Ovary (tissue), 9 donors: ENCODE results near the gene PTGFR. TPM values are rescaled to one million over a fixed set of nuclear protein-coding genes. Genes with fewer than 3 reads are reported as not detected.

ENCODE experiments used
- DNase-seq, 5 donors: peaks; one replicate each; pipeline ENCODE4 v3.0.0-alpha.2; 2019 to 2020
- H3K27ac ChIP-seq, 2 donors: fragments of 200-600 bp; one replicate each; pipeline versions ENCODE4 v1.5.1 to v1.8.0; 2019 to 2022
- H3K27me3 ChIP-seq: fragments of 200-600 bp; one replicate; pipeline ENCODE4 v1.8.0; 2022
- H3K36me3 ChIP-seq: fragments of 200-600 bp; sonication (generic); one replicate; pipeline ENCODE4 v1.5.1; 2019
- H3K4me1 ChIP-seq: one replicate; pipeline ENCODE4 v1.8.1; 2013; ENCODE audit warnings: mild to moderate bottlenecking, moderate library complexity; ENCODE audit not compliant: insufficient read depth
- H3K4me3 ChIP-seq: fragments of 200-600 bp; sonication (generic); one replicate; pipeline ENCODE4 v1.5.1; 2017
- H3K9me3 ChIP-seq, 2 donors: fragments of 200-600 bp in 1 of 2; sonication (generic) in 1 of 2; one replicate each; pipeline versions ENCODE4 v1.5.1 to v1.8.1; 2013 to 2019; ENCODE audit warnings: mild to moderate bottlenecking in 1 of 2, moderate library complexity in 1 of 2
- EP300 ChIP-seq: sonication (generic); formaldehyde crosslinking; IDR thresholded peaks from one replicate; pipeline ENCODE4 v1.6.1; 2017; ENCODE audit warnings: antibody characterized with exemption
- POLR2A ChIP-seq: fragments of 450-650 bp; IDR thresholded peaks from one replicate; pipeline ENCODE4 v1.6.1; 2017; ENCODE audit warnings: antibody characterized with exemption, mild to moderate bottlenecking, moderate library complexity
- WGBS, 3 donors: extraction: QIAGEN DNeasy Blood & Tissue Kit in 1 of 3; methylation state at CpG; one replicate each; pipeline versions ENCODE4 v1.1.5 to v1.1.7; 2013 to 2017; 5-methylcytosine and 5-hydroxymethylcytosine counted together
- intact Hi-C, 4 donors: fragments of 100-400 bp; cut with DNase I; formaldehyde crosslinking; loops; one replicate each; pipeline versions ENCODE4 v1.11.0 to v1.15.1; 2022 to 2023
- polyA plus RNA-seq, 2 donors: library from polyadenylated mRNA; stranded (reverse); fragments of 200-250 nt in 1 of 2; fragments of 350-450 nt in 1 of 2; fragmentation: Illumina TruSeq in 1 of 2; extraction: RNeasy Lipid Tissue Mini Kit (QIAGEN cat#74804) in 1 of 2; gene quantifications; one replicate each; pipeline ENCODE4 v1.2.3, GENCODE V29; 2013 to 2014
- total RNA-seq, 7 donors: library from RNA; depleted of rRNA in 2 of 7; stranded (reverse); fragments of >200 nt in 2 of 7; fragmentation: NEBNext Ultra II Directional in 3 of 7; extraction: Animal tissue kit (Norgen Biotek cat#: 25700) in 3 of 7; gene quantifications; one replicate each; pipeline versions ENCODE4 v1.1.0 to v1.2.4, GENCODE V29; 2016 to 2023
- TF ChIP-seq, protein P1 (sequence below), 3 donors: fragments of 450-650 bp in 2 of 3; fragments of 200-600 bp in 1 of 3; IDR thresholded peaks; one replicate each; pipeline versions ENCODE4 v1.5.1 to v1.8.0; 2016 to 2022; ENCODE audit warnings: antibody characterized with exemption in 3 of 3, mild to moderate bottlenecking in 1 of 3
- donor health status: DM: no; HTN: no; CAD: no; lungs with moderate emphysema.
- donor health status: DM: no; HTN: no; CAD: no.
- donor health status: Bipolar disorder and iron deficiency.
- donor health status: DM: yes; HTN: yes; CAD: no.
- donor health status: DM: no; HTN: no; CAD: no.
- donor health status: DM: yes; HTN: yes; CAD: no.

Gene PTGFR
- total and polyA plus RNA-seq, 9 donors: 2.0 to 42.6 (median 3.8) TPM

DNA sequence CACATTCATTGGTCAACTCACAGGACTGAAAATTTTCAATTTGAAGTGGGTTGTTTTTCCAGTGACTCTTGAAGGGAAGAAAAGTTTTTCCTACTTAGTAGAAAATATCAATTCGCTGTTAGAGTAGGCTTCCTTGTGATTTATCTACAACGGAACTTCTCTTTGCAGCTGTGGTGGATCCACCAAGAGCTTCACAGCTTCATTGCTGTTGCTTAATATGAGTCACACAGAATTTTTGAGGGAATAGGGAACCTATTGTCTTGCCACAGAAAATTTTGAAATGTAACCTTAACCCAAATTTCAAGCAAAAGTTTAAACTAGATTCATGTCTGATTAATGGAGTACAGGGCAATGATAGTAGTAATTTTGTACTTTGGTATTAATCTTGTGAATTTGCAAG, 71.1 kb downstream of the PTGFR start:
- Histone ChIP-seq H3K9me3 (no peaks in the 10 kb centered on the region), H3K4me3 (no peak overlapping the region), H3K27me3 (no peaks in the 10 kb centered on the region), H3K27ac (no peak overlapping the region), H3K4me1 (no peaks in the 10 kb centered on the region), H3K36me3 (no peaks in the 10 kb centered on the region)
- intact Hi-C loops: no loop called here
- TF ChIP-seq, protein P1, sequence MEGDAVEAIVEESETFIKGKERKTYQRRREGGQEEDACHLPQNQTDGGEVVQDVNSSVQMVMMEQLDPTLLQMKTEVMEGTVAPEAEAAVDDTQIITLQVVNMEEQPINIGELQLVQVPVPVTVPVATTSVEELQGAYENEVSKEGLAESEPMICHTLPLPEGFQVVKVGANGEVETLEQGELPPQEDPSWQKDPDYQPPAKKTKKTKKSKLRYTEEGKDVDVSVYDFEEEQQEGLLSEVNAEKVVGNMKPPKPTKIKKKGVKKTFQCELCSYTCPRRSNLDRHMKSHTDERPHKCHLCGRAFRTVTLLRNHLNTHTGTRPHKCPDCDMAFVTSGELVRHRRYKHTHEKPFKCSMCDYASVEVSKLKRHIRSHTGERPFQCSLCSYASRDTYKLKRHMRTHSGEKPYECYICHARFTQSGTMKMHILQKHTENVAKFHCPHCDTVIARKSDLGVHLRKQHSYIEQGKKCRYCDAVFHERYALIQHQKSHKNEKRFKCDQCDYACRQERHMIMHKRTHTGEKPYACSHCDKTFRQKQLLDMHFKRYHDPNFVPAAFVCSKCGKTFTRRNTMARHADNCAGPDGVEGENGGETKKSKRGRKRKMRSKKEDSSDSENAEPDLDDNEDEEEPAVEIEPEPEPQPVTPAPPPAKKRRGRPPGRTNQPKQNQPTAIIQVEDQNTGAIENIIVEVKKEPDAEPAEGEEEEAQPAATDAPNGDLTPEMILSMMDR (IDR thresholded peaks at IDR 0.05): no peak
- no peak for TF ChIP-seq EP300
- no peak for TF ChIP-seq POLR2A
- no peak for DNase-seq
- WGBS, 3 donors: 89 to 93% (median 90%) methylated on average over 2 of the region's 2 CpGs

DNA sequence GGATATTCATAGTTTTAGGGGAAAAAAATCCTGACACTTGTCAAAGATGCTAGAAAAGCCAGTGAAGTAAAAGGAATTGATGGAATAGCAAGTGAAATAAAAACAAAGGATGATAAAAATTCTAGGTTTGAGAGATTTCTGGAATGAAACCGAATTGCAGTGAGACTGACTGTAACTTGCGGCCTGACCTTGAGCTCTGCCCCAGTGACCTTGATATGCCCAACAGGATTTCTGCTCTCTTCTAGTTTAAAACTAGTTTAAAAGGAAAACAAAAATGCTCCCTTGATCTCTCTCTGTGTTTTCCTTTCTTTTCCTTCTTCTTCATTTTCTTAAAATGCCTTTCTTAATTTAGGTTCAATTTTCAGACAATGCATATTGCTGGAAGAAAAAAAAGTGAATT, 74.6 kb downstream of the PTGFR start:
- Histone ChIP-seq H3K27me3 (no peaks in the 10 kb centered on the region), H3K27ac (no peak overlapping the region), H3K36me3 (no peaks in the 10 kb centered on the region), H3K9me3 (no peaks in the 10 kb centered on the region), H3K4me3 (no peak overlapping the region), H3K4me1 (no peaks in the 10 kb centered on the region)
- intact Hi-C loops: no loop called here
- 3 to 29% (median 4%) methylated on average over 2 of the region's 2 CpGs for WGBS, 3 donors
- peak; percentile 16 to 51 (median 28) for DNase-seq
- no peak for TF ChIP-seq EP300
- TF ChIP-seq, protein P1 (IDR thresholded peaks at IDR 0.05): no peak
- TF ChIP-seq POLR2A: no peak

- H3K36me3 ChIP-seq: no peaks in the 10 kb centered on the region
- H3K27me3 ChIP-seq: no peaks in the 10 kb centered on the region
- no peak for DNase-seq
- TF ChIP-seq, protein P1 (IDR thresholded peaks at IDR 0.05): no peak
- TF ChIP-seq POLR2A (no peak), EP300 (no peak)
- intact Hi-C loops: no loop called here
- 56 to 64% (median 60%) methylated on average over 2 of the region's 2 CpGs for WGBS, 3 donors
- no peaks in the 10 kb centered on the region for H3K4me1 ChIP-seq
- no peaks in the 10 kb centered on the region for H3K9me3 ChIP-seq
- H3K4me3 ChIP-seq: no peak overlapping the region
- H3K27ac ChIP-seq: no peak overlapping the region
Measured at GRCh38 chr1:78570539-78570938, 79.8 kb downstream of the PTGFR start.

- no peaks in the 10 kb centered on the region for H3K27me3 ChIP-seq
- TF ChIP-seq, protein P1 (IDR thresholded peaks at IDR 0.05): no peak
- no peak for TF ChIP-seq POLR2A
- no peak for TF ChIP-seq EP300
- H3K36me3 ChIP-seq: no peaks in the 10 kb centered on the region
- intact Hi-C loops: no loop called here
- no peak overlapping the region for H3K27ac ChIP-seq
- H3K4me3 ChIP-seq: no peak overlapping the region
- no peak for DNase-seq
- 50 to 63% (median 57%) methylated on average over 9 of the region's 9 CpGs for WGBS, 3 donors
- H3K4me1 ChIP-seq: no peaks in the 10 kb centered on the region
- no peaks in the 10 kb centered on the region for H3K9me3 ChIP-seq
Measured at GRCh38 chr1:78577257-78578100, 86.7 kb downstream of the PTGFR start.
